SK-N-SH treated with all-trans-retinoic acid at 6 μM for 48 hours (cell line): ENCODE measurements around the gene CRYGB.

Experiments
- ATAC-seq: fragments of 200-7000 bp; cut with Tn5 transposase; 3 replicates; pipeline ENCODE4 v1.9.1; 2020; ENCODE audit warnings: mild to moderate bottlenecking, moderate library complexity
- BACH2 ChIP-seq: fragments of 250-450 bp; sonication (Bioruptor Pico); IDR thresholded peaks from 2 replicates; pipeline ENCODE4 v1.9.0; 2021; ENCODE audit warnings: mild to moderate bottlenecking, borderline replicate concordance
- CREB5 ChIP-seq: fragments of 250-450 bp; sonication (Bioruptor Pico); IDR thresholded peaks from 2 replicates; pipeline ENCODE4 v1.5.1; 2020; ENCODE audit warnings: low read depth, mild to moderate bottlenecking, moderate library complexity
- CSDC2 ChIP-seq: fragments of 250-450 bp; sonication (Bioruptor Pico); IDR thresholded peaks from 2 replicates; pipeline ENCODE4 v1.5.0; 2020; ENCODE audit warnings: mild to moderate bottlenecking, moderate library complexity
- GLIS3 ChIP-seq: fragments of 250-450 bp; sonication (Bioruptor Pico); IDR thresholded peaks from 2 replicates; pipeline ENCODE4 v1.5.0; 2020; ENCODE audit warnings: mild to moderate bottlenecking, moderate library complexity
- ISL1 ChIP-seq: fragments of 250-450 bp; sonication (Bioruptor Pico); IDR thresholded peaks from 2 replicates; pipeline ENCODE4 v2.1.2; 2022; ENCODE audit warnings: mild to moderate bottlenecking, moderate library complexity
- OSR1 ChIP-seq: fragments of 250-450 bp; sonication (Bioruptor Pico); IDR thresholded peaks from 2 replicates; pipeline ENCODE4 v1.8.0; 2022; ENCODE audit warnings: moderate library complexity, mild to moderate bottlenecking, inconsistent platforms
- POU6F1 ChIP-seq: fragments of 250-450 bp; sonication (Bioruptor Pico); IDR thresholded peaks from 2 replicates; pipeline ENCODE4 v1.8.0; 2021; ENCODE audit warnings: low read depth, mild to moderate bottlenecking, moderate library complexity, borderline replicate concordance
- RARB ChIP-seq: fragments of 250-450 bp; sonication (Bioruptor Pico); IDR thresholded peaks from 2 replicates; pipeline ENCODE4 v1.8.0; 2021; ENCODE audit warnings: mild to moderate bottlenecking, moderate library complexity
- SNAI2 ChIP-seq: fragments of 250-450 bp; sonication (Bioruptor Pico); IDR thresholded peaks from 2 replicates; pipeline ENCODE4 v1.5.0; 2020; ENCODE audit warnings: mild to moderate bottlenecking, moderate library complexity
- TCF4 ChIP-seq: fragments of 250-450 bp; sonication (Bioruptor Pico); IDR thresholded peaks from 2 replicates; pipeline ENCODE4 v1.8.0; 2021; ENCODE audit warnings: mild to moderate bottlenecking, moderate library complexity, borderline replicate concordance
- TOX ChIP-seq: fragments of 250-450 bp; sonication (Bioruptor Pico); IDR thresholded peaks from 2 replicates; pipeline ENCODE4 v1.8.0; 2021; ENCODE audit warnings: mild to moderate bottlenecking, moderate library complexity, borderline replicate concordance
- ZC3H10 ChIP-seq: fragments of 250-450 bp; sonication (Bioruptor Pico); IDR thresholded peaks from 2 replicates; pipeline ENCODE4 v1.5.1; 2021; ENCODE audit warnings: mild to moderate bottlenecking, moderate library complexity
- ZFP3 ChIP-seq: fragments of 250-450 bp; sonication (Bioruptor Pico); IDR thresholded peaks from 2 replicates; pipeline ENCODE4 v1.5.0; 2020; ENCODE audit warnings: mild to moderate bottlenecking, moderate library complexity
- ZFP30 ChIP-seq: fragments of 450-650 bp; formaldehyde crosslinking; IDR thresholded peaks from 2 replicates; pipeline ENCODE4 v1.5.0; 2022; ENCODE audit warnings: mild to moderate bottlenecking, moderate library complexity
- ZNF8 ChIP-seq: fragments of 450-650 bp; formaldehyde crosslinking; IDR thresholded peaks from 2 replicates; pipeline ENCODE4 v1.5.0; 2020; ENCODE audit warnings: mild to moderate bottlenecking, moderate library complexity
- TF ChIP-seq, protein P1 (sequence below): fragments of 250-450 bp; sonication (Bioruptor Pico); IDR thresholded peaks from 2 replicates; pipeline ENCODE4 v1.5.0; 2020; ENCODE audit warnings: mild to moderate bottlenecking, moderate library complexity
- TF ChIP-seq, protein P2 (sequence below): fragments of 250-450 bp; sonication (Bioruptor Pico); IDR thresholded peaks from 2 replicates; pipeline ENCODE4 v1.8.0; 2020; ENCODE audit warnings: mild to moderate bottlenecking, moderate library complexity, borderline replicate concordance

CRYGB gene

GRCh38 chr2:208098267-208098666 is 47.7 kb downstream of the CRYGB start (continued):
- TF ChIP-seq, protein P1, sequence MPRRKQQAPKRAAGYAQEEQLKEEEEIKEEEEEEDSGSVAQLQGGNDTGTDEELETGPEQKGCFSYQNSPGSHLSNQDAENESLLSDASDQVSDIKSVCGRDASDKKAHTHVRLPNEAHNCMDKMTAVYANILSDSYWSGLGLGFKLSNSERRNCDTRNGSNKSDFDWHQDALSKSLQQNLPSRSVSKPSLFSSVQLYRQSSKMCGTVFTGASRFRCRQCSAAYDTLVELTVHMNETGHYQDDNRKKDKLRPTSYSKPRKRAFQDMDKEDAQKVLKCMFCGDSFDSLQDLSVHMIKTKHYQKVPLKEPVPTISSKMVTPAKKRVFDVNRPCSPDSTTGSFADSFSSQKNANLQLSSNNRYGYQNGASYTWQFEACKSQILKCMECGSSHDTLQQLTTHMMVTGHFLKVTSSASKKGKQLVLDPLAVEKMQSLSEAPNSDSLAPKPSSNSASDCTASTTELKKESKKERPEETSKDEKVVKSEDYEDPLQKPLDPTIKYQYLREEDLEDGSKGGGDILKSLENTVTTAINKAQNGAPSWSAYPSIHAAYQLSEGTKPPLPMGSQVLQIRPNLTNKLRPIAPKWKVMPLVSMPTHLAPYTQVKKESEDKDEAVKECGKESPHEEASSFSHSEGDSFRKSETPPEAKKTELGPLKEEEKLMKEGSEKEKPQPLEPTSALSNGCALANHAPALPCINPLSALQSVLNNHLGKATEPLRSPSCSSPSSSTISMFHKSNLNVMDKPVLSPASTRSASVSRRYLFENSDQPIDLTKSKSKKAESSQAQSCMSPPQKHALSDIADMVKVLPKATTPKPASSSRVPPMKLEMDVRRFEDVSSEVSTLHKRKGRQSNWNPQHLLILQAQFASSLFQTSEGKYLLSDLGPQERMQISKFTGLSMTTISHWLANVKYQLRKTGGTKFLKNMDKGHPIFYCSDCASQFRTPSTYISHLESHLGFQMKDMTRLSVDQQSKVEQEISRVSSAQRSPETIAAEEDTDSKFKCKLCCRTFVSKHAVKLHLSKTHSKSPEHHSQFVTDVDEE (CRISPR knock-in tag), result no peak
- TF ChIP-seq OSR1 (CRISPR knock-in tag) (no peak), ZNF8 (CRISPR knock-in tag) (no peak), SNAI2 (CRISPR knock-in tag) (no peak)

DNA sequence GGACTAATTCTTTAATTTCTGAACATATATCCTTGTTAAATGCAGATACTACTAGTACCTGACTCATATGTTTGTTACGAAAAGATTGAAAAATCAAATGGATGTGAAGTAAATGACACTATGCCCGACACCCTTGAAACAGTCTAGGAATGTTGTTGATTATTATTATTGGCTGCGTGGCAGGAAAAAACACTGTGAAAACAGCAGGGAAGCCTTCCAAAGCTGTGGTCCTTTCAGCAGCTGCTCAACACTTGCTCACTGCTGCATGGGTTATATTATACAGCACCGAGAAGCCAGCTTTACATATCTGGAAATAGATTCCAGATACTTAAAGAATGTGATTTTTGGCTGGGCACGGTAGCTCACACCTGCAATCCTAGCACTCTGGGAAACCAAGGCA is 48.2 kb downstream of the CRYGB start:
- TF ChIP-seq ZC3H10, result no peak
- TF ChIP-seq CSDC2 (CRISPR knock-in tag), result no peak
- TF ChIP-seq, protein P1 (CRISPR knock-in tag), result no peak
- ATAC-seq, result no peak

DNA sequence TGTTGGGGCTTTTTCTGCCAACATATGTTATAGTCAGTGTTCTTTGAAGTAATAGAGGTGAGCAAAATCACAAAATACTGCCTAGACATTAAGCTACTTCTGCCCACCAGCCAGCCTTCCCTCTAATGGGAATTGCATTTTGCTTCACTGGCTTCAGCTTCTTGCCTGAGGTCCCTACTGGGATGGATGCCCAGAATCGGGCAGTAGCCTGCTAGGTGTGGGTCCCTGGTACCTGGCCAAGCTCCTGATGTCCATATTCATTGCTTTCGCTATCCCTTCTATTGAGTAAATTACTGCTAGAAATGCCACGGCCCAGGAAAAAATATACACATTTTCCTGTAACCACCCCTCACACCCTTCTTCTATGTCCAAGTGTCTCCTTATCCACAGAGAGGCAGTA is 48.6 kb downstream of the CRYGB start:
- TF ChIP-seq BACH2 (CRISPR knock-in tag) (no peak), POU6F1 (no peak), RARB (no peak), ZFP30 (CRISPR knock-in tag) (no peak)
- TF ChIP-seq, protein P1 (CRISPR knock-in tag), result no peak
- ATAC-seq, result no peak

GRCh38 chr2:208096080-208096479 is 49.9 kb downstream of the CRYGB start:
- ATAC-seq, result no peak
- TF ChIP-seq POU6F1 (no peak), ZFP3 (CRISPR knock-in tag) (no peak), GLIS3 (CRISPR knock-in tag) (no peak), ISL1 (CRISPR knock-in tag) (no peak), CSDC2 (CRISPR knock-in tag) (no peak), BACH2 (CRISPR knock-in tag) (no peak), TOX (CRISPR knock-in tag) (no peak), CREB5 (CRISPR knock-in tag) (no peak), TCF4 (CRISPR knock-in tag) (no peak)
- TF ChIP-seq, protein P2, sequence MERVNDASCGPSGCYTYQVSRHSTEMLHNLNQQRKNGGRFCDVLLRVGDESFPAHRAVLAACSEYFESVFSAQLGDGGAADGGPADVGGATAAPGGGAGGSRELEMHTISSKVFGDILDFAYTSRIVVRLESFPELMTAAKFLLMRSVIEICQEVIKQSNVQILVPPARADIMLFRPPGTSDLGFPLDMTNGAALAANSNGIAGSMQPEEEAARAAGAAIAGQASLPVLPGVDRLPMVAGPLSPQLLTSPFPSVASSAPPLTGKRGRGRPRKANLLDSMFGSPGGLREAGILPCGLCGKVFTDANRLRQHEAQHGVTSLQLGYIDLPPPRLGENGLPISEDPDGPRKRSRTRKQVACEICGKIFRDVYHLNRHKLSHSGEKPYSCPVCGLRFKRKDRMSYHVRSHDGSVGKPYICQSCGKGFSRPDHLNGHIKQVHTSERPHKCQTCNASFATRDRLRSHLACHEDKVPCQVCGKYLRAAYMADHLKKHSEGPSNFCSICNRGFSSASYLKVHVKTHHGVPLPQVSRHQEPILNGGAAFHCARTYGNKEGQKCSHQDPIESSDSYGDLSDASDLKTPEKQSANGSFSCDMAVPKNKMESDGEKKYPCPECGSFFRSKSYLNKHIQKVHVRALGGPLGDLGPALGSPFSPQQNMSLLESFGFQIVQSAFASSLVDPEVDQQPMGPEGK (CRISPR knock-in tag), result no peak
- TF ChIP-seq, protein P1 (CRISPR knock-in tag), result no peak
